HG03460 (cell line): ENCODE results near the gene OBSCN.

Experiments
- ATAC-seq: cut with Tn5 transposase; IDR thresholded peaks from one replicate; pipeline ENCODE4 v1.9.1; 2021; ENCODE audit not compliant: unreplicated experiment

OBSCN gene

DNA sequence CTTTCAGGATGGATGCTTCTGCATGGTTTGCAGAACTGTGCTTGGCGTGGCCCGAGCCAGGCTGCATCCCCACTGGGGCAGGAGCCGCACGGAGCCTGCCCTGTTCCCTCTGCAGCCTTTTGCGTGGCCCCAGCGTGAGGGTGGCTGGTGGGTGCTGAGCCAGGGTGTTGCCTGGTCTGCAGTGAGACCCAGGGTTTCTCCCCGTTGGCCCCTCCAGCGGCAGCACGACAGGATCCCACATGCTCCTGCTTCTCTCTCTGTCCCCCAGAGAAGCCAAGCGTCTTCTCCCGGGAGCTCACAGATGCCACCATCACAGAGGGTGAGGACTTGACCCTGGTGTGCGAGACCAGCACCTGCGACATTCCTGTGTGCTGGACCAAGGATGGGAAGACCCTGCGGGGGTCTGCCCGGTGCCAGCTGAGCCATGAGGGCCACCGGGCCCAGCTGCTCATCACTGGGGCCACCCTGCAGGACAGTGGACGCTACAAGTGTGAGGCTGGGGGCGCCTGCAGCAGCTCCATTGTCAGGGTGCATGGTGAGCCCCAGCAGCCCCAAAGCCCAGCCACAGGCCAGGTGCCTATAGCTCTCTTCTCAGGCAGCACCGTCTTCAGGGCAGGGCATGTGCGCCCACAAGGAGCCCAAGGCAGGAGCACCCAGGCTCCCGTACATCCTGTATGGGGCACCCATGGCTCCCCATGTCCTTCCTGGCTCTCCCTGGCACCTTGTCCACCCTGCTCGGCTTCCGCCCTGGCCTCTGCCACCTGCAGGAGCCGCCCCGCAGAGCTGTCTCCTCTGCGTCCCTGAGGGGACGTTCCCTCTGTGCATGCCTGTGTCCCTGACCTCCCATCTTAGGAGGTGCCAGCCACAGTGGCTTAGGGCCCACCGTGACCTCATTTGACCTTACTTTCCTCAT lies 78.9 kb downstream of the OBSCN start:
- no peak for ATAC-seq

GRCh38 chr1:228287541-228288425 lies 79.9 kb downstream of the OBSCN start:
- ATAC-seq, result no peak

GRCh38 chr1:228288536-228289238 lies 80.8 kb downstream of the OBSCN start:
- ATAC-seq, result no peak

- ATAC-seq, result no peak
Observed at GRCh38 chr1:228289239-228289849, 81.5 kb downstream of the OBSCN start.

- ATAC-seq, result no peak
Observed at GRCh38 chr1:228289996-228290881, 82.4 kb downstream of the OBSCN start.

DNA sequence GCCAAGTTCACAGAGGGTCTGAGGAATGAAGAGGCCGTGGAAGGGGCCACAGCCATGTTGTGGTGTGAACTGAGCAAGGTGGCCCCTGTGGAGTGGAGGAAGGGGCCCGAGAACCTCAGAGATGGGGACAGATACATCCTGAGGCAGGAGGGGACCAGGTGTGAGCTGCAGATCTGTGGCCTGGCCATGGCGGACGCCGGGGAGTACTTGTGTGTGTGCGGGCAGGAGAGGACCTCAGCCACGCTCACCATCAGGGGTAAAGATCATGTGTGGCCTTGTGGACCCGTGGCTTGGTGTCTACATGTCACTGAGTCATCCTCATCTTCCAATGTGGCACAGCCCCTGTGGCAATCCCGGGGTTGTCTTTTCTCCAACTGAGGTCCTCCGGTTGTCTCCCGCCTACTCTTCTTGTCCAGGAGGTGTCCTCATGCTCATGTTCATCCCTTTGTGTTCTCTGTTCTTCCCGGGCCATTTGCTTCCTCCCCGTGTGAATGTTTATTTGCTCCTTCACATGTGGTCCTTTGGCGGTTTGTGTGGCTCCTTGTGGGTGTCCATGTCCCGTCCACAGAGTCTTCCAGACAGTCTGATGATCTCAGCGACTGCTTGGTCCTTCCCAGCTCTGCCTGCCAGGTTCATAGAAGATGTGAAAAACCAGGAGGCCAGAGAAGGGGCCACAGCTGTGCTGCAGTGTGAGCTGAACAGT lies 84.2 kb downstream of the OBSCN start:
- ATAC-seq, result no peak

DNA sequence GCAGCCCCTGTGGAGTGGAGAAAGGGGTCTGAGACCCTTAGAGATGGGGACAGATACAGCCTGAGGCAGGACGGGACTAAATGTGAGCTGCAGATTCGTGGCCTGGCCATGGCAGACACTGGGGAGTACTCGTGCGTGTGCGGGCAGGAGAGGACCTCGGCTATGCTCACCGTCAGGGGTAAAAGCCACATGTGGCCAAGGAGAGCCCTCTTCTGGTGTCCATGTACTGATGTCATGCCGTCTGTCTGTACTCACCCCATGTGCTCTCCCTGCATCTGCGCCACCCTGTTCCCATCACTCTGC lies 84.7 kb downstream of the OBSCN start:
- ATAC-seq, result no peak

DNA sequence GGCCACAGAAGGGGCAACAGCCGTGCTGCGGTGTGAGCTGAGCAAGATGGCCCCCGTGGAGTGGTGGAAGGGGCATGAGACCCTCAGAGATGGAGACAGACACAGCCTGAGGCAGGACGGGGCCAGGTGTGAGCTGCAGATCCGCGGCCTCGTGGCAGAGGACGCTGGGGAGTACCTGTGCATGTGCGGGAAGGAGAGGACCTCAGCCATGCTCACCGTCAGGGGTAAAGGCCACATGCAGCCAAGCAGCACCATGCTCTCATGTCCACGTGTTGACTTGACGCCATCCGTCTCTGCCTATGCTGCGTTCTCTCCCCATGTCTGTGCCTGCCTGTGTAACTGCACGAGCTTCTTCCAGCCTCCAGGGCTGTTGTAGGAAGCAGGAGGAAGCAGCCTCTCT lies 85.5 kb downstream of the OBSCN start:
- no peak for ATAC-seq

- no peak for ATAC-seq
Observed at GRCh38 chr1:228293816-228294500, 86.1 kb downstream of the OBSCN start.

- ATAC-seq, result no peak
Observed at GRCh38 chr1:228294717-228295116, 86.9 kb downstream of the OBSCN start.

DNA sequence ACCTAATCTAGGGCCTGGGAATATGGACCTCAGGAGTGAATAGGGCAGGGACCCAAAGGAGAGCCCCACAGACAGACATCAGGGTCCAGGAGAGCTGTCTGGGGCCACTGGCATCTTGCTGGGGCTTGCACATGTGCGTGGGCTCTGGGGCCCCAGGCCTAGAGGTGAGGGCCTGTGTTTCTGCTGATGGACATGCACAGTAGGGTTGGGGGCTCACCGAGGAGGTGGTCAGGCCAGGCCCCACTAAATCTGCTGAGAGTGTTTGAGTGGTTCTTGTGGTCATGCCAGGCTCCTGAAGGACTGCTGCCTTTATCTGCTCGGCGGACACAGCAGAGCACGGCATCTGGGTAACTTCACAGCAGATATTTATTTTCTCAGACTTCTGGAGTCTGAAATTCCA lies 87.4 kb downstream of the OBSCN start:
- ATAC-seq, result no peak

- no peak for ATAC-seq
Observed at GRCh38 chr1:228295981-228296380, 88.1 kb downstream of the OBSCN start.

DNA sequence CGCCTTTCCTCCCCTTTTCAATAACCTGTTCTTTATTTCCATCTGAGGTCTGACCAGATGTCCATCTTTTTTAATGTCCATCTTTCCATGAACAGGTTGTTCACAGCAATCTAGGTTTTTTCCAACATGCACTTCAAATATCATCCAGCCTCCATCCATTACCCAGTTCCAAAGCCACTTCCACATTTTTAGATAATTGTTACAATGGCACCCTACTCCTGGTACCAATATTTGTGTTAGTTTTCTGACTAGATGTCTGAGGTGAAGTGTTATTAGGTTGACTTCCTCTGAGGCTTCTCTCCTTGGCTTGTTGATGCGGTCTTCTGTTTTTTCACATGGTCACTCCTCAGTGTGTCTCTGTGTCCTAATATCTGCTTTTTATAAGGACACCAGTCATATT lies 89.4 kb downstream of the OBSCN start:
- no peak for ATAC-seq

GRCh38 chr1:228297822-228298221 lies 90.0 kb downstream of the OBSCN start:
- no peak for ATAC-seq

GRCh38 chr1:228298471-228298870 lies 90.6 kb downstream of the OBSCN start:
- no peak for ATAC-seq

- ATAC-seq, result no peak
Observed at GRCh38 chr1:228299211-228299610, 91.4 kb downstream of the OBSCN start.

DNA sequence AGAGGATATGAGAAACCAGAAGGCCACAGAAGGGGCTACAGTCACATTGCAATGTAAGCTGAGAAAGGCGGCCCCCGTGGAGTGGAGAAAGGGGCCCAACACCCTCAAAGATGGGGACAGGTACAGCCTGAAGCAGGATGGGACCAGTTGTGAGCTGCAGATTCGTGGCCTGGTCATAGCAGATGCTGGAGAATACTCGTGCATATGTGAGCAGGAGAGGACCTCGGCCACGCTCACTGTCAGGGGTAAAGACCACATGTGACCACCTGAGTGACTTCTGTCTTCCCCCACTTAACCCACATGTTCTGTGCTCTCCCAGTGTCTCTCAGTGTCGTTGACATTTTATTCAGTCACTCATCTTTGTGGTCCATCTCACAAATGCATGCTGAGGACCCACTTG lies 92.1 kb downstream of the OBSCN start:
- no peak for ATAC-seq

GRCh38 chr1:228302086-228302485 lies 94.2 kb downstream of the OBSCN start:
- ATAC-seq, result no peak

DNA sequence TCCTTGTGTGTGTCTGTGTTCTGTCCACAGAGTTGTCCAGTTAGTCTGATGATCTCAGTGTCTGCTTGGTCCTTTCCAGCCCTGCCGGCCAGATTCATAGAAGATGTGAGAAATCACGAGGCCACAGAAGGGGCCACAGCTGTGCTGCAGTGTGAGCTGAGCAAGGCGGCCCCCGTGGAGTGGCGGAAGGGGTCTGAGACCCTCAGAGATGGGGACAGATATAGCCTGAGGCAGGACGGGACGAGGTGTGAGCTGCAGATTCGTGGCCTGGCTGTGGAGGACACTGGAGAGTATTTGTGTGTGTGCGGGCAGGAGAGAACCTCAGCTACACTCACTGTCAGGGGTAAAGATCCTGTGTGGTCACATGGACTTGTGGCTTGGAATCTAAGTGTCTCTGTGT lies 95.8 kb downstream of the OBSCN start:
- ATAC-seq, result no peak
